Smooth muscle cell of bladder (primary cell): ENCODE data around the gene CERKL. TPM values are rescaled to one million over a fixed set of nuclear protein-coding genes. Genes with fewer than 3 reads are reported as not detected.

Source experiments
- total RNA-seq: library from RNA; depleted of rRNA; stranded (reverse); fragments of >200 nt; gene quantifications from 2 replicates; pipeline ENCODE4 v1.2.3, GENCODE V29; 2014

Gene CERKL, protein sequence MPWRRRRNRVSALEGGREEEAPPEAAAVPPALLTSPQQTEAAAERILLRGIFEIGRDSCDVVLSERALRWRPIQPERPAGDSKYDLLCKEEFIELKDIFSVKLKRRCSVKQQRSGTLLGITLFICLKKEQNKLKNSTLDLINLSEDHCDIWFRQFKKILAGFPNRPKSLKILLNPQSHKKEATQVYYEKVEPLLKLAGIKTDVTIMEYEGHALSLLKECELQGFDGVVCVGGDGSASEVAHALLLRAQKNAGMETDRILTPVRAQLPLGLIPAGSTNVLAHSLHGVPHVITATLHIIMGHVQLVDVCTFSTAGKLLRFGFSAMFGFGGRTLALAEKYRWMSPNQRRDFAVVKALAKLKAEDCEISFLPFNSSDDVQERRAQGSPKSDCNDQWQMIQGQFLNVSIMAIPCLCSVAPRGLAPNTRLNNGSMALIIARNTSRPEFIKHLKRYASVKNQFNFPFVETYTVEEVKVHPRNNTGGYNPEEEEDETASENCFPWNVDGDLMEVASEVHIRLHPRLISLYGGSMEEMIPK
- total RNA-seq: under 0.01 TPM in 1 of 2 replicates, not detected in the other

DNA sequence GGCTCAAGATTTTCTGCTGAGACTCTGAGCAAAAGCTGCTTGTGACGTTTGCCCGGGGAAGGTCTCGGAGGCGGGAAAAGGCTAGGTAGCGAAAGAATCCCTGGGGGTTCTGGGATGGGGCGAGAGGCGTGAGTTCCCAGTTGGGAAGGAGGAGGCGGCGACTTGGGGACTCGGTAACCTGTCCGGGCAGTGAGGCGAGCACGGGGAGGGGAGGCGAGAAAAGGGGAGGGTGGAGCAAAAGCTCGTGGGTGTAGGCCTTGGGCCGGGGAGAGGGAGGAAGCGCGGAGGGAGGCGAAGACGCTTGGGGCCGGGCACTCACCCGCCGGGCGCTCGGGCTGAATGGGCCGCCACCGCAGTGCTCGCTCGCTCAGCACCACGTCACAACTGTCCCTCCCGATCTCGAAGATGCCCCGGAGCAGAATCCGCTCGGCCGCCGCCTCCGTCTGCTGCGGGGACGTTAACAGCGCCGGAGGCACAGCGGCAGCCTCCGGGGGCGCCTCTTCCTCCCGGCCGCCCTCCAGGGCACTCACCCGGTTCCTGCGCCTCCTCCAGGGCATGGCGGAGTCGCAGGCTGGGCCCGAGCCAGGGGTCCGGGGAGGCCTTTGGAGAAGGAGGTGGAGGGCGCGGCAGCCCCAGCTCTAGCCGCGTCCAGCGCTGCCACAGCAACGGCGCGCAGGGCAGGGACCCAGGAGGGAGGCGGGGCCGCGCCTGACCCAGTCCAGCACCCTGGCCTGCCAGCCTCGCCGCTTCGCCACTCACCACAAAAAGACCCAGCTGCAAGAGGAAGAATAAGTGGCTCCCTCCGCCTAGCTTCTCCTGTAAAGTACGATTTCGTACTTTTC is at the start of gene CERKL:
TSS of gene CERKL (minus strand) at position 656 of the 842 bp plus-strand sequence. CDS start at position 557, 99 bp downstream.

DNA sequence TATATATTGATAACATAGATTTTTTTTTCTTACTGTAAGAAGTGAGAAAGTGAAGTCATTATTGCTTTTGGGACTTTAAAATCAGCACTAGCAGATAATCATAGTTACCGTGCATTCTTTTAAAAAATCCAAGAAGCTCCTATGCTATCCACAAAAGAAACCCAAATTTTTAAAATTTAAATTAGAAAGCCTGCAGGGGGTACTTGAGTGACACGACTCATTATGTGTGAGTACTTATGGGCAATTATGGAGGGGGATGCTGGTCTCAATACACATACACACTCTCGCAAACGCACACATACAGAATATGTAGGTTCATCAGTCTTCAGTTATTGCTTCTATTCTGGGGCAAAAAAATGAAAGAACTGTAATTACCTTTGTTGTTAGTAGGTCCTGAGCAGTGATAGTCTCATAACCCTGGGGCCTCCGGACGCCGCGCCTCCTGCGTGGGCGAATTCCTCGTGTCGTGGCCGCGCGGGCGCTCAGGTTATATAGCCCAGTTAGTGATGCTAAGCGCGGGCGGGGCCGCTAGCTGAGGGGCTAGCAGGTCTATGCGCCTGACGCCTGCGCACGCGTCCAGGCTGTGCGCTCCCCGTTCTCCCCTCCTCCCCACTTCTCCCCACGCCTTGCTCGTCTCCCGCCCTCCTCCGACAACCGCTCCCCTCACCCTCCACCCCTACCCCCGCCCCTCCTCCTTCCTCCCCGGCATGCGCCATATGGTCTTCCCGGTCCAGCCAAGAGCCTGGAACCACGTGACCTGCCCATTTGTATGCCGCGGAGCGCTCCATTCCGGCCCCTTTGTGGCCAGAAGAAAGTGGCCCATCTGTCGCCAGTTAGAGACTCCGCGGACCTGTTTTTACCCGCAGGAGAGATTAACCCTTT is 23.4 kb upstream of the CERKL start, which contains the start of gene NEUROD1:
TSS of gene NEUROD1 (minus strand) at position 463 of the 882 bp plus-strand sequence. CDS start 1,657 bp downstream, outside the sequence.

Other genes with a start within 250 kb of the CERKL start
- 18.3 and 41.4 TPM in 2 replicates for gene ITGA4, start 199.7 kb downstream of the CERKL start, total RNA-seq
- gene NEUROD1, start 23.4 kb upstream of the CERKL start, total RNA-seq: not detected in 2 replicates
- gene ITPRID2, start 234.6 kb upstream of the CERKL start, total RNA-seq: 142 and 151 TPM in 2 replicates